ENCODE results near the gene MAP7. TPM values are rescaled to one million over a fixed set of nuclear protein-coding genes. Genes with fewer than 3 reads are reported as not detected.
"Not testable (repeated sequence)": the region's sequence is repeated elsewhere in the genome, so short reads cannot be mapped to it uniquely, and the experiment has no call there.

The MAP7 gene
- total RNA-seq, 1 donor from 2014 or later = 1.2 TPM

DNA sequence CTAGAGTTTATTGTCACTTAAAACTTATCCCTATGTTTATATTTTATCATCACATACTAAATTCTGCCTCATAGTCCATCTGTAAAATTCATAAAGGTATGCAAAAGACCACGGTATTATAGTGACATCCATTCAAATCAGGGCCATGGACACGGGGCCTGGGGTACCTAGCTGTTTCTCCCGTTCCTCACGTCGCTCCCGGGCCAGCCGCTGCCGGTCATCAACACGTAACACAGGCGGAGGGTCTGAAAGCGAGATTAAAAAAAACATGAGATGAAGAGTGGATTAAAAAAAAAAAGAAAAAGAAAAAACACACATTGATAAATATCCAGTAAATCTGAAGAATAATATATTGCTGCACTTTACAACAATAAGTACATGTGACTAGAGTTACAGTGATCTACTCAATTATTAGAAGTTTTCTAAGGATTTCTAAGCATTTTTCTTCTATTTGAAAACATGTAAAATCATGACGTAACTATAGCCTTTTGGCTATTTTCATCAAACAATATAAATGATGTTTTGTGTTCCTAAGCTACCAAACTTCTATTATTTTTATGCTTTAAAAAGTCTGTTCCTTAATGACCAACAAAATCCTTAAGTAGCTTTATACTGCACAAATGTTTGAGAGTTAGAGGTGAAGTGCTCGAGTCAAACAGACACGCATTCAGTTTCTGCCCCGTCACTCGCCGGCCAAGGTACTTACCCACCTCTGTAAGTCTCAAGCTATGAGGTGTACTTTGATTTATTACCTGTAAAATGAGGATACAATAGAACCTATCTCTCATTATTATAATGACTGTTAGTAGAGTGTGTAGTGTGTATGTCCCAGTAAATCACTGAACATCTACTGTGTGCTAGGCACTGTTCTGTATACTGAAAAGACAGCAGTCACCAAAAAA is 138.5 kb downstream of the MAP7 start:
- no peak for DNase-seq (ENCODE audit: low spot score)
- H3K9me3 Mint-ChIP-seq = no peaks in the 10 kb centered on the region
- H3K4me3 Mint-ChIP-seq (ENCODE audit: low read depth) = no peak overlapping the region
- no peaks in the 10 kb centered on the region for H3K36me3 Mint-ChIP-seq (ENCODE audit: low read depth)
- H3K27ac Mint-ChIP-seq = no peak overlapping the region
- intact Hi-C loops (cut with micrococcal nuclease) = no loop called here
- peaks cover 11% of the 10 kb centered on the region for H3K4me1 Mint-ChIP-seq (ENCODE audit: low read depth)
- H3K27me3 Mint-ChIP-seq (ENCODE audit: low read depth) = peaks cover 2% of the 10 kb centered on the region

- H3K27ac Mint-ChIP-seq = no peak overlapping the region
- no peaks in the 10 kb centered on the region for H3K9me3 Mint-ChIP-seq
- no peak overlapping the region for H3K4me3 Mint-ChIP-seq (ENCODE audit: low read depth)
- H3K4me1 Mint-ChIP-seq (ENCODE audit: low read depth) = peaks cover 11% of the 10 kb centered on the region
- peaks cover 5% of the 10 kb centered on the region for H3K27me3 Mint-ChIP-seq (ENCODE audit: low read depth)
- H3K36me3 Mint-ChIP-seq (ENCODE audit: low read depth) = no peaks in the 10 kb centered on the region
- no peak for DNase-seq (ENCODE audit: low spot score)
- intact Hi-C loops (cut with micrococcal nuclease) = no loop called here
Measured at GRCh38 chr6:136411025-136411325, 139.2 kb downstream of the MAP7 start.

DNA sequence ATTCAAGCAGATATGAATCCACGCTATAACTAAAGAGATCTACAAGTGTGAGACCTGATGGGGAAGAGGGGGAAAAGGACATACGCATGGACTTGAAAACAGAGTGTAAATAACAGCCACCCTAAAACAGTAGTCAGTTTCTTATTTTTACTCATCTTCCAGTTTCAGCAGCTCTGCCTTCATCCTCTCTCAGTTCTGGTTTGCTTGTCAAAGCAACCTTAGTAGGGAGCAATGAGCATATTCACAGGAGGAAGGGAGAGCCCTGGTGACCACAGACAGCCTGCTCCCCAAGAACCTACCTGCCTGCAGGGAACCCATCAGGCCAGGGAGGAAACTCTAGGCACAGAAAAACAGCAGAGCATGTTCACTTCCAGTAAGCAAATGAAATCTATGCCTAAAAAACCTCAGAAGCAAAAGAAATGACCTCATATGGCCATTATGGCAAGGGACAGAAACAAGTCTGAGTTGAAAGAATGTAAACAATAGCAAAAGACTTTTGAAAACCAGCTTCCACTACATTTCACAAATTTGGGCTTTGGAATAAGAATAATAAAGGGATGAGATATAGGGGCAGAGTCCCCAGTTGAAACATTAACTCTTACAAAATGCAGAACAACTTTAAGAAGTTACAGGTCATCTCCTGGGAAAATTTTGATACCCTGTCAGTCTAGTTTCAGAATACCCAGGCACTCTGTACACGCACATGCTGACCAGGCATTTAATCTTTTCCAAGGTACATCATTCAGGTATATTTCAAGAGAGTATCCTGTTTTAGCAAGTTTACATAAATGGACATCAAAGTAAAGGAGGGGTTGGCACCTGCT is 139.8 kb downstream of the MAP7 start:
- Mint-ChIP-seq H3K9me3 (no peaks in the 10 kb centered on the region), H3K36me3 (ENCODE audit: low read depth) (no peaks in the 10 kb centered on the region), H3K27ac (no peak overlapping the region)

DNA sequence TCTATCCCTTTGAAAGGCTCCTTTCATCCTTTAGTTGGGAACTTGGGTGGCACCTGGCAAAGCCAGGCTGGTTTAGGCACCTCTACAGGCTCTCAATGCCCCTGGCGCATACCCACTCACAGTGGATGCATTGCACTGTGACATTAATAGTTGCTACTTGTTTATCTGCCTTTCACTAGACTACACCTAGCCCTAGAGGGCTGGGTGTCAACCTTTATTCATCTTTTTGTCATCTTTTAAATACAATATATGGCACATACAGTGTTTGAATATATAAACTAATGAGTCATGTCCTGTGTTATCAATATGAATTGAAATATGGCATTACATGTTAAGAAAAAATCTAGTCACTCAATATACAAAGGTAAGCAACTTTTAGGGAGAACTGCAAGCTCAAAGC is 140.6 kb downstream of the MAP7 start:
- no peaks in the 10 kb centered on the region for H3K36me3 Mint-ChIP-seq (ENCODE audit: low read depth)
- intact Hi-C loops (cut with micrococcal nuclease) = no loop called here

More for the DNA sequence above, 139.8 kb downstream of the MAP7 start:
- Mint-ChIP-seq H3K4me3 (ENCODE audit: low read depth) (no peak overlapping the region), H3K4me1 (ENCODE audit: low read depth) (peaks cover 11% of the 10 kb centered on the region), H3K27me3 (ENCODE audit: low read depth) (peaks cover 8% of the 10 kb centered on the region)
- intact Hi-C loops (cut with micrococcal nuclease) = no loop called here
- no peak for DNase-seq (ENCODE audit: low spot score)

DNA sequence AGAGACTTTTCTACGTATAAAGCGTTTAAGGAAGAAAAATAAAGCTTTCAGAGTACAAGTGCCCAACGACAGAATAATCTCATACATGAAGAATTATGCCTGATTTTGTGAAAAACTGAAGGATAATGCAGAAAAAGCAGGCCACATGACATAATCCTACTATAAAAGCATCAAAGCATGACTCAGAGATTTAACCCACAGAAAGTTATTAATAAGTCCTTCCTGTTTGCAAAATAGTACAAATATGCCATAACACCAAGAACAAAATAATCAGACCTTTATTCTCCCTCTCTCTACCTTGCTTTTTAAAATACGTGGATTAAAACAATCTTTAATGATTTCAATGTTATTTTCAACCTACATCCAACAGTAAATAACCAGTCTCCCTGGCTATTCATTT is 142.0 kb downstream of the MAP7 start:
- no peak overlapping the region for H3K27ac Mint-ChIP-seq
- DNase-seq (ENCODE audit: low spot score) = no peak
- peaks cover 11% of the 10 kb centered on the region for H3K4me1 Mint-ChIP-seq (ENCODE audit: low read depth)
- no peaks in the 10 kb centered on the region for H3K9me3 Mint-ChIP-seq
- intact Hi-C loops (cut with micrococcal nuclease) = no loop called here
- no peak overlapping the region for H3K4me3 Mint-ChIP-seq (ENCODE audit: low read depth)
- no peaks in the 10 kb centered on the region for H3K36me3 Mint-ChIP-seq (ENCODE audit: low read depth)
- peaks cover 13% of the 10 kb centered on the region for H3K27me3 Mint-ChIP-seq (ENCODE audit: low read depth)

More for the DNA sequence above, 140.6 kb downstream of the MAP7 start:
- DNase-seq (ENCODE audit: low spot score) = no peak
- H3K27ac Mint-ChIP-seq = no peak overlapping the region
- H3K4me3 Mint-ChIP-seq (ENCODE audit: low read depth) = no peak overlapping the region
- H3K9me3 Mint-ChIP-seq = no peaks in the 10 kb centered on the region
- H3K27me3 Mint-ChIP-seq (ENCODE audit: low read depth) = peaks cover 13% of the 10 kb centered on the region
- H3K4me1 Mint-ChIP-seq (ENCODE audit: low read depth) = peaks cover 11% of the 10 kb centered on the region

DNA sequence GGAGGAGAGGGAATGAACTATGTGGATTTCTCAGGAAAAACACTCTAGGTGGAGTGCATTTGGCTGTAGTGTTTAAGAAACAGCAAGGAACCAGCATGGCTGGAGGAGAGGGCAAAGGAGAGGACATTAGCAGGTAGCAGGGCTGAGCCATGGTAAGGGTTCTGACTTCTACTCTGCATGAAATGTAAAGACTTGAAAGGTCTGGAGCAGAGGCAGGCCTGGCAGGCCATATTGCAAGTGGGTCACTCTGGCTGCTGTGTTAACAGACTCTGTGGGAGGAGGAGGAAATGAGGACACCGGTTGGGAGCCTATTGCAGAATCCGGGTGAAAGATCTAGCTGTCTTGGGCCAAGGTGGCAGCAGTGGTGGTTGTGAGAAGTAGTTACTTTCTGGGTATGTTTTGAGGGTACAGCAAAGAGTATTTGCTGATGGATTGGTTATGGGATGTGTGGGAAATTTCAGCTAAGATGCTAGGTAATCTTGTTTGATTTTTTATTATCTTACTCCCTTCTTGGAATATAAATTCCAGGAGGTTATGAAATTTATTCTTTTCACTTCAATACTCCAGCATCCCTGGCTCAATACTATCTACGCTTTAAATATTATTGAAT is 144.7 kb downstream of the MAP7 start:
- Mint-ChIP-seq H3K27ac (no peak overlapping the region), H3K4me1 (ENCODE audit: low read depth) (peaks cover 10% of the 10 kb centered on the region), H3K27me3 (ENCODE audit: low read depth) (peaks cover 13% of the 10 kb centered on the region), H3K9me3 (no peaks in the 10 kb centered on the region), H3K36me3 (ENCODE audit: low read depth) (no peaks in the 10 kb centered on the region), H3K4me3 (ENCODE audit: low read depth) (no peak overlapping the region)
- DNase-seq (ENCODE audit: low spot score) = no peak
- intact Hi-C loops (cut with micrococcal nuclease) = no loop called here

DNA sequence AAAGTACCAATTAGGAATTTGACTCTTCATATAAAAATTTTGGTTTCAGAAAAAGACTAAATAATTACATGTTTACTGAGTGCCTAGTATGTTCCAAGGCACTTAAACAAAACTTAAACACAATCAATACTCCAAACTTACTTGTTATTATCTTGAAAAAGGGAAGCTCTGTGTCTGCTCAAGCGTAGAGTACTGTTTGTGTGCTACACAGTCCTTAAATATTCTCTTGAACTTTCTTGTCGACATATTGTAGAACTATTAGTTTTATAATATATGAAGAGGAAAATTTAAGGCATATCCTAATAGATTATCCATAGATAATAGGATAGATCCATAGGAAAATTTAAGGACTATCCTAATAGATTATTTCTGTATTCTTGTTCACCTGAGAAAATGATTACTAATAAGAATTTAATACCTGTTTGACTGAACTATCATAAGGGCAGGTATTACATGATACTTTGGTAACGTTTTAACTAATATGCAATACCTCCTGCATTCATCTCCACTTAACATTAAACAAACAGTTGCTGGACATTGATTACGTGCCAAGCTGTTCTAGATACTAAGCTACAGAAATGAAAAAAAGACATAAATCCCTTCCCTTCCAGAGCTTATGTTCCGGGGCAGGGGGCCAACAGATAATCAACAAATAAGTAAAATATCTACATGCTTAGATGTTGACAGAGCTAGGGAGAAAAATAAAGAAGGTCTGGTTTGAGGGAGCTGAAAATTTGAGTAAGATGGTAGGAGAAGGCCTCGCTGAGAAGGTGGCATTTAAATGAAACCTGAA is 145.4 kb downstream of the MAP7 start:
- Mint-ChIP-seq H3K9me3 (no peaks in the 10 kb centered on the region), H3K4me1 (ENCODE audit: low read depth) (peaks cover 4% of the 10 kb centered on the region), H3K4me3 (ENCODE audit: low read depth) (no peak overlapping the region), H3K27ac (no peak overlapping the region), H3K36me3 (ENCODE audit: low read depth) (no peaks in the 10 kb centered on the region), H3K27me3 (ENCODE audit: low read depth) (peaks cover 13% of the 10 kb centered on the region)
- intact Hi-C loops (cut with micrococcal nuclease) = no loop called here
- no peak for DNase-seq (ENCODE audit: low spot score)

- intact Hi-C loops (cut with micrococcal nuclease) = no loop called here
- Mint-ChIP-seq H3K4me1 (ENCODE audit: low read depth) (no peaks in the 10 kb centered on the region), H3K27me3 (ENCODE audit: low read depth) (peaks cover 13% of the 10 kb centered on the region), H3K36me3 (ENCODE audit: low read depth) (no peaks in the 10 kb centered on the region), H3K27ac (no peak overlapping the region), H3K9me3 (no peaks in the 10 kb centered on the region), H3K4me3 (ENCODE audit: low read depth) (no peak overlapping the region)
- no peak for DNase-seq (ENCODE audit: low spot score)
Measured at GRCh38 chr6:136404007-136404406, 146.2 kb downstream of the MAP7 start.

- Mint-ChIP-seq H3K4me1 (ENCODE audit: low read depth) (no peaks in the 10 kb centered on the region), H3K27me3 (ENCODE audit: low read depth) (peaks cover 14% of the 10 kb centered on the region), H3K9me3 (no peaks in the 10 kb centered on the region), H3K36me3 (ENCODE audit: low read depth) (no peaks in the 10 kb centered on the region), H3K4me3 (ENCODE audit: low read depth) (no peak overlapping the region), H3K27ac (no peak overlapping the region)
- intact Hi-C loops (cut with micrococcal nuclease) = no loop called here
- no peak for DNase-seq (ENCODE audit: low spot score)
Measured at GRCh38 chr6:136403110-136403980, 146.9 kb downstream of the MAP7 start.

DNA sequence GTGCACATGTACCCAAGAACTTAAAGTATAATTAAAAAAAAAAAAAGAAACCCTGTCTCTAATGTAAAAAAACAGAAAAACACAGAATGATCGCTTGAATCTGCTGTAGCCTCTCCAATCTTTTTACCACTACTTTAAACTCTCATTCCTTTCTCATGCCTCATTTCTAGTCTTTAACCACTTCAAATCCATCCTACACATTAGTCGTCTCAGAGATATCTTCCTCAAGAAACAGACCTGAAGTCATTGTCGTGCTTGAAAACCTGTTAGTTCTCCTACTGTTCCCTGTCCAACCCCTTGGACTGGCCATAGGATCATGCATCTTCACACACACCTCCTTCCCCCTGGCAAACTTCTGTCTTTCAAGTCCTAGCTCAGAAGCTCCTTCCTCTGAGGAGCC is 148.5 kb downstream of the MAP7 start:
- Mint-ChIP-seq H3K36me3 (ENCODE audit: low read depth) (no peaks in the 10 kb centered on the region), H3K9me3 (no peaks in the 10 kb centered on the region), H3K4me3 (ENCODE audit: low read depth) (no peak overlapping the region), H3K4me1 (ENCODE audit: low read depth) (no peaks in the 10 kb centered on the region), H3K27ac (no peak overlapping the region), H3K27me3 (ENCODE audit: low read depth) (peaks cover 13% of the 10 kb centered on the region)
- no peak for DNase-seq (ENCODE audit: low spot score)
- intact Hi-C loops (cut with micrococcal nuclease) = no loop called here

DNA sequence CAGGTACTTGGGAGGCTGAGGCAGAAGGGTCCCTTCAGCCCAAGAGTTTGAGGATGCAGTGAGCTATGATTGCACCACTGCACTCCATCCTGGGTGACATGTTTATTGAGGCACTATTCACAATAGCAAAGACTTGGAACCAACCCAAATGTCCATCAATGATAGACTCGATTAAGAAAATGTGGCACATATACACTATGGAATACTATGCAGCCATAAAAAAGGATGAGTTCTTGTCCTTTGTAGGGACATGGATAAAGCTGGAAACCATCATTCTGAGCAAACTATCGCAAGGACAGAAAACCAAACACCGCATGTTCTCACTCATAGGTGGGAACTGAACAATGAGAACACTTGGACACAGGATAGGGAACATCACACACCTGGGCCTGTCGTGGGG is 149.0 kb downstream of the MAP7 start:
- intact Hi-C loops (cut with micrococcal nuclease); H3K36me3 Mint-ChIP-seq (ENCODE audit: low read depth); H3K27ac Mint-ChIP-seq; H3K4me1 Mint-ChIP-seq (ENCODE audit: low read depth); H3K4me3 Mint-ChIP-seq (ENCODE audit: low read depth); DNase-seq (ENCODE audit: low spot score); H3K9me3 Mint-ChIP-seq: not testable (repeated sequence)
- peaks cover 11% of the 10 kb centered on the region for H3K27me3 Mint-ChIP-seq (ENCODE audit: low read depth)

DNA sequence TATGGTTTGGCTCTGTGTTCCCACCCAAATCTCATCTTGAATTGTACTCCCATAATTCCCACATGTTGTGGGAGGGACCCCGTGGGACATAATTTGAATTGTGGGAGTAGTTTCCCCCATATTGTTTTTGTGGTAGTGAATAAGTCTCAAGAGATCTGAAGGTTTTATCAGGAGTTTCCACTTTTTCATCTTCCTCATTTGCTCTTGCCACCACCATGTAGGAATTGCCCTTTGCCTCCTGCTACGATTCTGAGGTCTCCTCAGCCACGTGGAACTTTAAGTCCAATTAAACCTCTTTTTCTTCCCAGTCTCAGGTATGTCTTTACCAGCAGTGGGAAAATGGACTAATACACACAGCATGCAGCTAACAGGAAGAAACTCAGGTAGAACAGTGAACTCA is 151.8 kb downstream of the MAP7 start:
- DNase-seq (ENCODE audit: low spot score) = no peak
- intact Hi-C loops (cut with micrococcal nuclease) = no loop called here
- Mint-ChIP-seq H3K27ac (no peak overlapping the region), H3K4me3 (ENCODE audit: low read depth) (no peak overlapping the region), H3K36me3 (ENCODE audit: low read depth) (no peaks in the 10 kb centered on the region), H3K4me1 (ENCODE audit: low read depth) (no peaks in the 10 kb centered on the region), H3K9me3 (no peaks in the 10 kb centered on the region), H3K27me3 (ENCODE audit: low read depth) (peaks cover 3% of the 10 kb centered on the region)

All from activated T-helper 2 cell treated with anti-CD3 and anti-CD28 coated beads, Interferon-gamma antibody, Interleukin-2, Interleukin-4, amounts not matched to agents 10 μg/mL and 5 μg/mL and 100 μg/mL, durations not matched to agents 14 hours and 24 hours and 36 hours (primary cell).